Ovary (tissue), 3 donors: ENCODE results near the gene CLPSL2.

Experiments
- CTCF ChIP-seq, 3 donors: fragments of 450-650 bp in 2 of 3; fragments of 200-600 bp in 1 of 3; IDR thresholded peaks; one replicate each; pipeline versions ENCODE4 v1.5.1 to v1.8.0; 2016 to 2022; ENCODE audit warnings: antibody characterized with exemption in 3 of 3, mild to moderate bottlenecking in 1 of 3
- EP300 ChIP-seq: sonication (generic); formaldehyde crosslinking; IDR thresholded peaks from one replicate; pipeline ENCODE4 v1.6.1; 2017; ENCODE audit warnings: antibody characterized with exemption
- POLR2A ChIP-seq: fragments of 450-650 bp; IDR thresholded peaks from one replicate; pipeline ENCODE4 v1.6.1; 2017; ENCODE audit warnings: antibody characterized with exemption, mild to moderate bottlenecking, moderate library complexity
- donor health status: DM: no; HTN: no; CAD: no.

GRCh38 chr6:35787266-35788218, 11.1 kb downstream of the CLPSL2 start:
- TF ChIP-seq CTCF (IDR thresholded peaks at IDR 0.05) (no peak), POLR2A (no peak), EP300 (no peak)
